Ovary (tissue), 9 donors: ENCODE results near the gene JPH4. TPM values are rescaled to one million over a fixed set of nuclear protein-coding genes. Genes with fewer than 3 reads are reported as not detected.

Source experiments
- DNase-seq, 5 donors: peaks; one replicate each; pipeline ENCODE4 v3.0.0-alpha.2; 2019 to 2020
- H3K27ac ChIP-seq, 2 donors: fragments of 200-600 bp; one replicate each; pipeline versions ENCODE4 v1.5.1 to v1.8.0; 2019 to 2022
- H3K27me3 ChIP-seq: fragments of 200-600 bp; one replicate; pipeline ENCODE4 v1.8.0; 2022
- H3K36me3 ChIP-seq: fragments of 200-600 bp; sonication (generic); one replicate; pipeline ENCODE4 v1.5.1; 2019
- H3K4me1 ChIP-seq: one replicate; pipeline ENCODE4 v1.8.1; 2013; ENCODE audit warnings: mild to moderate bottlenecking, moderate library complexity; ENCODE audit not compliant: insufficient read depth
- H3K4me3 ChIP-seq: fragments of 200-600 bp; sonication (generic); one replicate; pipeline ENCODE4 v1.5.1; 2017
- H3K9me3 ChIP-seq, 2 donors: fragments of 200-600 bp in 1 of 2; sonication (generic) in 1 of 2; one replicate each; pipeline versions ENCODE4 v1.5.1 to v1.8.1; 2013 to 2019; ENCODE audit warnings: mild to moderate bottlenecking in 1 of 2, moderate library complexity in 1 of 2
- EP300 ChIP-seq: sonication (generic); formaldehyde crosslinking; IDR thresholded peaks from one replicate; pipeline ENCODE4 v1.6.1; 2017; ENCODE audit warnings: antibody characterized with exemption
- POLR2A ChIP-seq: fragments of 450-650 bp; IDR thresholded peaks from one replicate; pipeline ENCODE4 v1.6.1; 2017; ENCODE audit warnings: antibody characterized with exemption, mild to moderate bottlenecking, moderate library complexity
- WGBS, 3 donors: extraction: QIAGEN DNeasy Blood & Tissue Kit in 1 of 3; methylation state at CpG; one replicate each; pipeline versions ENCODE4 v1.1.5 to v1.1.7; 2013 to 2017; 5-methylcytosine and 5-hydroxymethylcytosine counted together
- intact Hi-C, 4 donors: fragments of 100-400 bp; cut with DNase I; formaldehyde crosslinking; loops; one replicate each; pipeline versions ENCODE4 v1.11.0 to v1.15.1; 2022 to 2023
- polyA plus RNA-seq, 2 donors: library from polyadenylated mRNA; stranded (reverse); fragments of 200-250 nt in 1 of 2; fragments of 350-450 nt in 1 of 2; fragmentation: Illumina TruSeq in 1 of 2; extraction: RNeasy Lipid Tissue Mini Kit (QIAGEN cat#74804) in 1 of 2; gene quantifications; one replicate each; pipeline ENCODE4 v1.2.3, GENCODE V29; 2013 to 2014
- total RNA-seq, 7 donors: library from RNA; depleted of rRNA in 2 of 7; stranded (reverse); fragments of >200 nt in 2 of 7; fragmentation: NEBNext Ultra II Directional in 3 of 7; extraction: Animal tissue kit (Norgen Biotek cat#: 25700) in 3 of 7; gene quantifications; one replicate each; pipeline versions ENCODE4 v1.1.0 to v1.2.4, GENCODE V29; 2016 to 2023
- TF ChIP-seq, protein P1 (sequence below), 3 donors: fragments of 450-650 bp in 2 of 3; fragments of 200-600 bp in 1 of 3; IDR thresholded peaks; one replicate each; pipeline versions ENCODE4 v1.5.1 to v1.8.0; 2016 to 2022; ENCODE audit warnings: antibody characterized with exemption in 3 of 3, mild to moderate bottlenecking in 1 of 3
- donor health status: DM: no; HTN: no; CAD: no; lungs with moderate emphysema.
- donor health status: DM: no; HTN: no; CAD: no.
- donor health status: Bipolar disorder and iron deficiency.
- donor health status: DM: yes; HTN: yes; CAD: no.
- donor health status: DM: no; HTN: no; CAD: no.
- donor health status: DM: yes; HTN: yes; CAD: no.

The JPH4 gene
- total and polyA plus RNA-seq, 9 donors = 7.4 to 43.5 (median 11.5) TPM

DNA sequence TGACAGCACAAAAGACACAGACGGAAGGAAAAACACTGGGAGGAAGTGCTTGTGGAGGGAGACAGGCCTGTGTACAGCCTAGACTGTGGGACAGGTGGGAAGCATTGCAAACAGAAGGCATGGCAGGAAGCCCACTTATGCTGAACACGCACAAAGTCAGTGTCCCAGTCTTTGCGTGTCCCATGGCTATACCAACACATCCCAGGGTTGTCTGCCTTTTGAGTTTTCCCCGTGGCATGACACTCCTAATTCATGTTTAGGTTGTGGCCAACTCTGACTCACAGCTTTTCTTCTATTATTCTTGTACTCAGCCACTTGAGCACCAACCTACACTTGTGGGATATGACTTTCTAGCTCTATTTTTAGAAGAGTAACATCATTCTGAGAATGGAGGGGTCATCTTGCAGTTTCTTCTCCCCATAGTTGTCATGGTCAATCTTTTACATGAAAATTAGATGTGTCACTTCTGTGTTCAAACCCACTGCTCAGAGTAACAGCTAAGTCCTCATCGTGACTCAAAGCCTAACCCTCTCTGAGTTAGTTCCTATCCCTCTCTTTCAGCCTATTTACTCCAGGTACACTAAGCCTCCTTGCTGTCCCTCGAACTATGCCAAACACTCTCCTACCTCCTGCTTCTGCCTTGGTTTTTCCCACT is 27.5 kb upstream of the JPH4 start:
- WGBS, 3 donors = 81 to 84% (median 82%) methylated on average over 6 of the region's 6 CpGs
- TF ChIP-seq EP300 (no peak), POLR2A (no peak)
- TF ChIP-seq, protein P1, sequence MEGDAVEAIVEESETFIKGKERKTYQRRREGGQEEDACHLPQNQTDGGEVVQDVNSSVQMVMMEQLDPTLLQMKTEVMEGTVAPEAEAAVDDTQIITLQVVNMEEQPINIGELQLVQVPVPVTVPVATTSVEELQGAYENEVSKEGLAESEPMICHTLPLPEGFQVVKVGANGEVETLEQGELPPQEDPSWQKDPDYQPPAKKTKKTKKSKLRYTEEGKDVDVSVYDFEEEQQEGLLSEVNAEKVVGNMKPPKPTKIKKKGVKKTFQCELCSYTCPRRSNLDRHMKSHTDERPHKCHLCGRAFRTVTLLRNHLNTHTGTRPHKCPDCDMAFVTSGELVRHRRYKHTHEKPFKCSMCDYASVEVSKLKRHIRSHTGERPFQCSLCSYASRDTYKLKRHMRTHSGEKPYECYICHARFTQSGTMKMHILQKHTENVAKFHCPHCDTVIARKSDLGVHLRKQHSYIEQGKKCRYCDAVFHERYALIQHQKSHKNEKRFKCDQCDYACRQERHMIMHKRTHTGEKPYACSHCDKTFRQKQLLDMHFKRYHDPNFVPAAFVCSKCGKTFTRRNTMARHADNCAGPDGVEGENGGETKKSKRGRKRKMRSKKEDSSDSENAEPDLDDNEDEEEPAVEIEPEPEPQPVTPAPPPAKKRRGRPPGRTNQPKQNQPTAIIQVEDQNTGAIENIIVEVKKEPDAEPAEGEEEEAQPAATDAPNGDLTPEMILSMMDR (IDR thresholded peaks at IDR 0.05) = no peak
- intact Hi-C loops = no loop called here

DNA sequence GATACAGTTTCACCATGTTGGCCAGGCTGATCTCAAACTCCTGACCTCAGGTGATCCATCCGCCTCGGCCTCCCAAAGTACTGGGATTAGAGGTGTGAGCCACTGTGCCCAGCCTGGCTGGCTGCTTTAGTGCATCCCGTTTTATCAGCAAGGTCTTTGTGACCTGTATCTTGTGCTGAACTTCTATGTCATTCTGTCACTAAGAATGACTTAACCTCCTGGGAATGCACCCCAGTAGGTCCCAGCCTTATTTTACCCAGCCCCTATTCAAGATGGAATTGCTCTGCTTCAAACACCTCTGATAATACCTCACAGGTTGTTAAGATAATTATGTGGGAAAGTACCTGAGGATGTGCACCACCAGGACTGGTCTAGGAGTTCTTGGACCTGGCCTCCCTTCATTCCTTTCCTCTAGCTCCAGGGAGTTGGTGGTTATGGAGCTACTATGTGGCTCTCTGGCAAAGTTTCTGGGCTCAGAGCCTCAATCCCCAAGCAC is 26.1 kb upstream of the JPH4 start:
- Histone ChIP-seq H3K4me3 (no peak overlapping the region), H3K27ac (no peak overlapping the region), H3K27me3 (no peaks in the 10 kb centered on the region), H3K36me3 (no peaks in the 10 kb centered on the region), H3K4me1 (no peaks in the 10 kb centered on the region), H3K9me3 (no peaks in the 10 kb centered on the region)
- DNase-seq = no peak
- intact Hi-C loops = no loop called here
- TF ChIP-seq, protein P1 (IDR thresholded peaks at IDR 0.05) = no peak
- no peak for TF ChIP-seq EP300
- no peak for TF ChIP-seq POLR2A
- 67 to 80% (median 77%) methylated on average over 3 of the region's 3 CpGs for WGBS, 3 donors

More for the DNA sequence above, 27.5 kb upstream of the JPH4 start:
- no peaks in the 10 kb centered on the region for H3K36me3 ChIP-seq
- H3K27ac ChIP-seq = no peak overlapping the region
- H3K27me3 ChIP-seq = no peaks in the 10 kb centered on the region
- no peaks in the 10 kb centered on the region for H3K9me3 ChIP-seq
- no peak for DNase-seq
- H3K4me3 ChIP-seq = no peak overlapping the region
- no peaks in the 10 kb centered on the region for H3K4me1 ChIP-seq

DNA sequence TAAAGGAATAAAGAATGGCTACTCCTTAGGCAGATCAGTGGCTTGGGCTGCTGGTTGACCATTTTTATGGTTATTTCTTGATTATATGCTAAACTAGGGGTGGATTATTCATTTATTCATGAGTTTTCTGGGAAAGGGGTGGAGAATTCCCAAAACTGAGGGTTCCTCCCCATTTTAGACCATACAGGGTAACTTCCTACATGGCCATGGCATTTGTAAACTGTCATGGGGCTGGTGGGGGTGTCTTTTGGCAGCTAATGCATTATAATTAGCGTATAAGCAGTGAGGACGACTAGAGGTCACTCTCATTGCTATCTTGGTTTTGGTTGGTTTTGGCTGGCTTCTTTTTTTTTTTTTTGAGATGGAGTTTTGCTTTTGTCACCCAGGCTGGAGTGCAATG is 25.6 kb upstream of the JPH4 start:
- Histone ChIP-seq H3K4me1 (no peaks in the 10 kb centered on the region), H3K27me3 (no peaks in the 10 kb centered on the region), H3K27ac (no peak overlapping the region), H3K4me3 (no peak overlapping the region), H3K9me3 (no peaks in the 10 kb centered on the region), H3K36me3 (no peaks in the 10 kb centered on the region)
- TF ChIP-seq, protein P1 (IDR thresholded peaks at IDR 0.05) = no peak
- no peak for TF ChIP-seq EP300
- TF ChIP-seq POLR2A = no peak
- intact Hi-C loops = no loop called here
- 72 to 77% (median 77%) methylated on average over 2 of the region's 2 CpGs for WGBS, 3 donors
- DNase-seq = no peak

DNA sequence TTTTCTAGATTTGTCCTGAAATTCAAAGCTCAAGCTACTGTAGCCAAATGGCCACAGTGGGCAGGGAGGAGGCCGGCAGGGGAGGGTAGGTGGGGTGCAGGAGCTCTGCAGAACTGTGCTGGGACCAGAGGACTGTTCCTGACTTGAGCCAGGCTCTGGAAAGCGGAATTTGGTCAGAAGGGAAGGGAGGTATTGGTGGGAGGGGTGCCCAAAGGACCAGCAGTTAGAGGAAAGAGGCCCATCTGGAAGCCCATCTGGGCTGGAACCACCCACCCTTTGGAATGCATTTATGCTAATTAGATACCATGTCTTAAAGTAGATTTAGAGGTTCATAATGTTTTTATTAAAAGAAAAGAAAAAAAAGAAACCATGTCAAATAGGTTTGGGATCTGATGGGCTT is 24.5 kb upstream of the JPH4 start:
- DNase-seq = no peak
- intact Hi-C loops = no loop called here
- Histone ChIP-seq H3K27me3 (no peaks in the 10 kb centered on the region), H3K27ac (no peak overlapping the region), H3K4me1 (no peaks in the 10 kb centered on the region), H3K36me3 (no peaks in the 10 kb centered on the region), H3K9me3 (no peaks in the 10 kb centered on the region), H3K4me3 (no peak overlapping the region)
- WGBS, 3 donors = 84 to 94% (median 86%) methylated on average over 2 of the region's 2 CpGs
- TF ChIP-seq EP300 (no peak), POLR2A (no peak)
- TF ChIP-seq, protein P1 (IDR thresholded peaks at IDR 0.05) = no peak
